Omental fat pad (tissue), 4 donors: ENCODE measurements around the gene CEP72. TPM values are rescaled to one million over a fixed set of nuclear protein-coding genes. Genes with fewer than 3 reads are reported as not detected.
"Not testable (repeated sequence)": the region's sequence is repeated elsewhere in the genome, so short reads cannot be mapped to it uniquely, and the experiment has no call there.

Experiments used
- ATAC-seq: fragments of 150-250 bp; one replicate; pipeline ENCODE4 v1.9.1; 2016; ENCODE audit warnings: mild to moderate bottlenecking, moderate library complexity; ENCODE audit not compliant: low FRiP score
- DNase-seq: peaks from one replicate; pipeline ENCODE4 v3.0.0-alpha.2; 2019; ENCODE audit warnings: low spot score
- total RNA-seq, 4 donors: library from RNA; depleted of rRNA; stranded (reverse); fragments of >200 nt; gene quantifications; one replicate each; pipeline ENCODE4 v1.1.0, GENCODE V29; 2016
- TF ChIP-seq, protein P1 (sequence below), 3 donors: fragments of 450-650 bp; IDR thresholded peaks; one replicate each; pipeline ENCODE4 v1.5.1; 2016 to 2017; ENCODE audit warnings: antibody characterized with exemption in 3 of 3, mild to moderate bottlenecking in 3 of 3, moderate library complexity in 2 of 3

CEP72 gene
- total RNA-seq, 4 donors from 2014 or later: 1.1 to 2.0 (median 1.7) TPM

DNA sequence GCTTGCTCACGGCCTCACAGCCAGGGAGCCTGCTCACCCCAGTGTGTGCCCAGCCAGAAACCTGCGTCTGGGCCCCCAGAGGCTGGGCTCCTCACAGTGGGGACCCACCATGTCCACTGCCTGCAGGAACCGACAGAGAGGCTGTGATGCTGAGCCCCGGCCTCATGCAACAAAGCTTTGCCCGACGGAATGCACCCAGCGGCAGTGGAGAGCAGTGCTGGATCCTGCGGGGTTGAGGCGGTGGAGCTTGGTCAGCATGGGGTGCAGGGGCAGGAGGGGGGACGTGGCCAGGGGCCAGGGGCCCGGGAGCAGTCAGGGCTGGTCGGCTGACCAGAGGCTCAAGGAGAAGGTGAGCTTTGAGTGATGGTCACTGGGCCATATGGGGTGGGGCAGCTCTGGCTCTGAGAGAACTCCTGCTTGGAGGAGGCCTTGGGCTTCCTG lies 7.7 kb upstream of the CEP72 start:
- ATAC-seq: no peak

DNA sequence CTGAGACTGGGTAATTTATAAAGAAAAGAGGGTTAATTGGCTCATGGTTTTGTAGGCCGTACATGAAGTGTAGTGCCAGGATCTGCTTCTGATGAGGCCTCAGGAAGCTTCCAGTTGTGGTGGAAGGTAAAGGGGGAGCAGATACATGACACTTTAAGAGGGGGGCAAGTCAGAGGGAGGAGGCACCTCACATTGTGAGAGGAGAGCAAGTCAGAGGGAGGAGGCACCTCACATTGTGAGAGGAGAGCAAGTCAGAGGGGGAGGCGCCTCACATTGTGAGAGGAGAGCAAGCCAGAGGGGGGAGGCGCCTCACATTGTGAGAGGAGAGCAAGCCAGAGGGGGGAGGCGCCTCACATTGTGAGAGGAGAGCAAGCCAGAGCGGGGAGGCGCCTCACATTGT lies 7.0 kb upstream of the CEP72 start:
- not testable (repeated sequence) for ATAC-seq, DNase-seq

More for the DNA sequence above, 7.7 kb upstream of the CEP72 start:
- DNase-seq: no peak
- TF ChIP-seq, protein P1, sequence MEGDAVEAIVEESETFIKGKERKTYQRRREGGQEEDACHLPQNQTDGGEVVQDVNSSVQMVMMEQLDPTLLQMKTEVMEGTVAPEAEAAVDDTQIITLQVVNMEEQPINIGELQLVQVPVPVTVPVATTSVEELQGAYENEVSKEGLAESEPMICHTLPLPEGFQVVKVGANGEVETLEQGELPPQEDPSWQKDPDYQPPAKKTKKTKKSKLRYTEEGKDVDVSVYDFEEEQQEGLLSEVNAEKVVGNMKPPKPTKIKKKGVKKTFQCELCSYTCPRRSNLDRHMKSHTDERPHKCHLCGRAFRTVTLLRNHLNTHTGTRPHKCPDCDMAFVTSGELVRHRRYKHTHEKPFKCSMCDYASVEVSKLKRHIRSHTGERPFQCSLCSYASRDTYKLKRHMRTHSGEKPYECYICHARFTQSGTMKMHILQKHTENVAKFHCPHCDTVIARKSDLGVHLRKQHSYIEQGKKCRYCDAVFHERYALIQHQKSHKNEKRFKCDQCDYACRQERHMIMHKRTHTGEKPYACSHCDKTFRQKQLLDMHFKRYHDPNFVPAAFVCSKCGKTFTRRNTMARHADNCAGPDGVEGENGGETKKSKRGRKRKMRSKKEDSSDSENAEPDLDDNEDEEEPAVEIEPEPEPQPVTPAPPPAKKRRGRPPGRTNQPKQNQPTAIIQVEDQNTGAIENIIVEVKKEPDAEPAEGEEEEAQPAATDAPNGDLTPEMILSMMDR (IDR thresholded peaks at IDR 0.05): no peak

DNA sequence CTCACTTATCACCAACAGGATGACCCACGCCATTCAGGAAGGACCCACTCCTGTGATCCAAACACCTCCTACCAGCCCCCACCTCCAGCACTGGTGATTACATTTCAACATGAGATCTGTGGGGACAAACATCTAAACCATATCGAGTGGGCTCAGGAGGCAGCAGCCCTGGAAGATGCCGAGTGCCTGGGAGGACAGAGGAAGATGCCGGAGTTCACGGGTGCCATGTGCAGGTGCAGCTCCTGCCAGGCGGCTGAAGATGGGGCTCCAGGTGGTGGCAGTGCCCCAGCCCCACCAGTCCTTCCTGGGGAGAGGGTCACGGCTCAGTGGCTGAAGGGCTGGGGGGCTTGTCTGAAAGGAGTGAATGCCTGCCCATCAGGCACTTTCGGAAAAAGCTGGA lies 6.1 kb upstream of the CEP72 start:
- DNase-seq (no peak), ATAC-seq (no peak)
- TF ChIP-seq, protein P1 (IDR thresholded peaks at IDR 0.05): no peak

DNA sequence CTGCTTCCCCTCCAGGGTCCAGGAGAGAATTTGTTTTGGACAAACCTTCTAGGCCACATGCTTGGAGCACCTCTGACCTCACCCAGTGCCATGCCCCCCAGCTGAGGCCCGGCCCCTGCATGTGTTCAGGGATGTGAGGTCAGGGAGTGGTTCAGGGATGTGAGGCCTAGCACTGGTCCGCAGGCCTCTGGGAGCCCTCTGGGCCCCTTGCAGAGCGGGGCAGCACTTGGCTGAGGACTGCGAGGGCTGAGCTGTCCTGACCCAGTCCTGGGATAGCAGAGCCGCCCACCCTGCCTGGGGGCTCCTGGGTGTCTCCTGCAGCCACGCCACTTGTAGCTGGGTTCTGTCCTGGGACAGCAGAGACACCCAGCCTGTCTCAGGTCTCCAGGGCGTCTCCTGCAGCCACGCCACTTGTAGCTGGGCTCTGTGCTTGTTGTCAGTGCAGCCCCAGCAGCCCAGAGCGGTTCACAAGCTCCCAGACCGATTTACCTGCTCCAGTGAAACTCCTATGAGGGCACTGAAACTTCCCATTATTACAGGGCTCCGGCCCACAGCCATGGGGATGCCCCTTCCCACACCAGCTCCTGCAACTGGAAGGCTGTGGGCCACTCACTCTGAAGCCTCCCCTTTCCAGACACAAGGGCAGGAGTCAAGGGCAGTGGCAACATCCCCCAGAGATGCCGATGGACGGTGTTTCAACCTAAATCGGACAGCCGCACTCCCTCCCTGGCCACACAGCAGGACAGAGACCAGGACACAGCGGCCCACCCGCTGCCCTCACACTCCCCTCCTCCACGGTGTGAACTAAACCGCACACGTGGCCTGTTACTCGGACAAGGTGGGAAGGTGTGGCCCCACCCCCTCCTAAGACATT lies 5.4 kb upstream of the CEP72 start:
- TF ChIP-seq, protein P1 (IDR thresholded peaks at IDR 0.05): no peak
- DNase-seq (no peak), ATAC-seq (no peak)

DNA sequence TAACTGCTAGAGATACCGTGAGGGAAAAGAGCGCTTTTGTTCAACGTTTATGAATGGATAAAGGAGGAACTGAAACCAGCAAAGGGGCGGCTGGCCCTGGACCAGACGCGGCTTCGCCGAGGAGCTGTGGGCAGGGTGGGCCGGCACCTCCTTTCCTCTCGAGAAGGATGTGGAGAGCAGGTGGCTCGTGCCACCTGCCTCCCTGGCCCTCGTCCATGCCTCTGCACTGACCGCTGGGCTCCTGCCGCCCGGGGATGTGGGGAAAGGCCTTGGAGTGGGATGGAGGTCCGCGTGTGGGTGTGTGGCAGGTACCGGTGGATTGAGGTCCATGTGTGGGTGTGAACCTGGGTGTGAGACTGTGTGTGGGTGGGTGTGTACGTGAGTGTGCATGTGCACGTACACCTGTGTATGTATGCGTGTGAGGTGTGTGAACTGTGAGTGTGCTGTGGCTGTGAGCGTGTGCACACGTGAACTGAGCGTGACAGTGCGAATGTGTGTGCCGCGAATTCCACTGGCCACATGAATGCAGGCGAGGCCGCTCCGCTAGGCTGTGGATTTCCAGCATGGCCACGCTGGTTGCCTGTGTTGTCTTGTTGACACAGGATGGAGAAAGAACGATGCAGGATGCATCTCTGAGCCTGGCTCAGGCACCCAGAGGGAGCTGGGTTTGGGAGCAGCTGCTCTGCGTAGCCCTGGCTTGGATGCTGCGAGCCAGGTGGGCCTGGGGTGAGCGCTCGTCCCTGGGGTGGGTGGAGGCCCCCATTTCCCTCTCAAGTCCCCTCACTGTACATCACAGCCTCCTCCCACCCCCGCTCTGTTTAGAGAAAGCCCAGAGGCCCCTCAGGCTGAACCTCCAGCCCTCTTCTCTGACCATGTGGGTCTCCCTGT lies 4.4 kb upstream of the CEP72 start:
- DNase-seq (no peak), ATAC-seq (no peak)
- TF ChIP-seq, protein P1 (IDR thresholded peaks at IDR 0.05): no peak

DNA sequence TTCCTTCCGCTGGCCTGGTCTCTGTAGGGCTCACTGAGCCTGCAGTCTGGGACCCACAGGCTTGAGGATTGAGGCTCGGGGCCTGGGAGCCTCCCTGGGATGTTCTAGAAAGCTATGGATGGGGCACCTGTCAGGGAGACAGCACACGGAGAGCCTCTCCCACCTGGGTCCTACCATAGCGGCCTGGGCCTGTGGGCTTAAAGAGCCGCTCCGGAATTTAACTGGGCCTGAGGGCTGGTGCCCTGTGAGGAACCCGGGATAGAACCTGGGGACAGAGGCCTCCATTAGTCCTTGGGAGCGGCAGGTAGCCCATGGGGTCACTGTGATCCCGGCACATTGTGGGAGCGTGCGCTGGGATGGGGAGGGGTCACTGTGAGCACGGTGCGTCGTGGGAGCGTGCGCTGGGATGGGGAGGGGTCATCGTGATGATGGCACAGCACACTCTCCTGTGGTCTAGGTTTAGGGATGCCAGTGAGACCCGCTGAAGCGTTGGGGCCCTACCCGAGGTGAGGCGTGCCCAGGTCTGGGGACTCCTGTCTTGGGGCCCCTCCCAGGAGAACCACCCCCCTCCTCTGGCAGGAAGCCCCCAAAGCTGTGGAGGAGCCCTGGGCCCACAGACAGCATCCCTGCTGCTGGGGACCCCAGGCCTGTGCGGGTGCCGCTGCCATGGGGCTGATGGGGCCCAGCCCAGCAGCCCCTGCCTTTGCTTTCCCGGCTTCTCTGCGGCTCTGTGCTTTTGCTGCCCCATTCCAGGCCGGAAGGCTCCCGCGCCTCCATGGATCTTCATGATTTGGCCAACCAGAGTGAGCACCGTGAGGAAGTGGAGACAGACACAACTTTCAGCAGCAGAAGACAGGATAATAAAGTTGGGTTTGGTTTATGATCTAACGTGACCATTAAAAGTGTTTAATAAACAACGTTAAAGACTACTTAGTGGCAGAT lies 3.4 kb upstream of the CEP72 start:
- ATAC-seq (no peak), DNase-seq (no peak)
- TF ChIP-seq, protein P1 (IDR thresholded peaks at IDR 0.05): no peak
